ENCODE data around the gene TMCO6.

DNA sequence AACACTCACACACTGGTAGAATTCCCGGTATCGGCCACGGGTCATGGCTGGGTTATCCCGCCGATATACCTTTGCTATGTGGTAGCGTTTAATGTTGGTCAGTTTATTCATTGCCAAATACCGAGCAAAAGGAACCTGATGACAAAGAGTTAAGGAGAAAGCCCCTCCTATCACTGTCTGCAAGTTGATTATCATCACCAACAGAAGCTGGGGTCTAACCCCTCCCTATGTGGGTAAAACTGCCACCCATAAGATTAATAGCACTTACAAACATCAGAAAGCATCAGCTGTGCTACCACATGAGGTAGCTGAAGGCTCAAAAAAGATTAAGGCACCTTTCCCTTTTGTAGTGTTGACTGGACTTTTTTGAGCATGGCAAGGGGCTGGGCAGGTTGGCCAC lies 39.7 kb downstream of the TMCO6 start:
- TF ChIP-seq POLR2AphosphoS5 (IDR thresholded peaks at IDR 0.05) (no peak), CTCF (IDR thresholded peaks at IDR 0.05) (no peak), POLR2A (IDR thresholded peaks at IDR 0.05) (no peak), EP300 (IDR thresholded peaks at IDR 0.05) (no peak)
